HG03520 (cell line): Measurements from ENCODE around the gene RETREG1.

Source experiments
- ATAC-seq: cut with Tn5 transposase; IDR thresholded peaks from one replicate; pipeline ENCODE4 v1.9.1; 2021; ENCODE audit warnings: mild to moderate bottlenecking, moderate library complexity; ENCODE audit not compliant: unreplicated experiment

RETREG1 gene

GRCh38 chr5:16586556-16586955, 30.2 kb downstream of the RETREG1 start:
- ATAC-seq: no peak

GRCh38 chr5:16585041-16585667, 31.6 kb downstream of the RETREG1 start:
- no peak for ATAC-seq

DNA sequence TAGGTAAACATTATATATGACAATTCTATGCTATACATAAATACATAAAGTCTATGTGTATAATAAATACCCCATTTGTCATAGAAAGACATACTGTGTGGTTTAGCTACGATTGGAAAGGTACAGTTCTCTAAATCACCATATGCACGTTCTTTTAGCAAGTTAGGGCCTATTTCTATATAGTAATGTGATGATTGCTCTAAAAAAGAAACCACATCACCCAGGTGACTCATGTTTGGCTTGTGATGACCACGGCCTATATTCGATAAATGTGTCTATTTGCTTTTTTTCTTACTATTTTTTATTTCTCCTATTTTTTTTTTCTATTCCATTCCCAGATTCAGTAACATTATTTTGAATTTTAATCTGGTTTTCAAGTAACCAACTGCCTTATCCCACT, 34.7 kb downstream of the RETREG1 start:
- no peak for ATAC-seq

- ATAC-seq: no peak
These were observed 36.4 kb downstream of the RETREG1 start for GRCh38 chr5:16580382-16580781.

GRCh38 chr5:16579142-16579847, 37.5 kb downstream of the RETREG1 start:
- ATAC-seq: no peak

DNA sequence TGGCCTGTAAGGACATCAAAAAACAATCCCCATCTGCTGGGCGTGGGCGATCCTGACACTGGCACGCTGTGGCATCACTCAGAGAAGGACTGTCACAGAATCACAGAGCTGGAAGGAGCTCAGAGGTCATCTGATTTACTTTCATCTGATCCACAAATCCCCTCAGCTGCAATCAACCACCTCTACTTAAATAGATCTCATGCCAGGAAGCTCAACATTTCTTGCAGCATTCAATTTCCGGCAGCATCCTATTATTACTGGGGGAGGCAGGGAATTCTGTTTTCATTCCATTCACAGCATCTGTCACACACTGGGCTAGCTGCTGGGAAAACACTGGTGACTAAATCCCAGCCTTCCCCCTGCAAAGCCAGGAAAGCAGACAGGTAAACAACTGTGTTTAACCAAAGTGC, 38.3 kb downstream of the RETREG1 start:
- no peak for ATAC-seq

GRCh38 chr5:16577677-16578076, 39.1 kb downstream of the RETREG1 start:
- no peak for ATAC-seq

DNA sequence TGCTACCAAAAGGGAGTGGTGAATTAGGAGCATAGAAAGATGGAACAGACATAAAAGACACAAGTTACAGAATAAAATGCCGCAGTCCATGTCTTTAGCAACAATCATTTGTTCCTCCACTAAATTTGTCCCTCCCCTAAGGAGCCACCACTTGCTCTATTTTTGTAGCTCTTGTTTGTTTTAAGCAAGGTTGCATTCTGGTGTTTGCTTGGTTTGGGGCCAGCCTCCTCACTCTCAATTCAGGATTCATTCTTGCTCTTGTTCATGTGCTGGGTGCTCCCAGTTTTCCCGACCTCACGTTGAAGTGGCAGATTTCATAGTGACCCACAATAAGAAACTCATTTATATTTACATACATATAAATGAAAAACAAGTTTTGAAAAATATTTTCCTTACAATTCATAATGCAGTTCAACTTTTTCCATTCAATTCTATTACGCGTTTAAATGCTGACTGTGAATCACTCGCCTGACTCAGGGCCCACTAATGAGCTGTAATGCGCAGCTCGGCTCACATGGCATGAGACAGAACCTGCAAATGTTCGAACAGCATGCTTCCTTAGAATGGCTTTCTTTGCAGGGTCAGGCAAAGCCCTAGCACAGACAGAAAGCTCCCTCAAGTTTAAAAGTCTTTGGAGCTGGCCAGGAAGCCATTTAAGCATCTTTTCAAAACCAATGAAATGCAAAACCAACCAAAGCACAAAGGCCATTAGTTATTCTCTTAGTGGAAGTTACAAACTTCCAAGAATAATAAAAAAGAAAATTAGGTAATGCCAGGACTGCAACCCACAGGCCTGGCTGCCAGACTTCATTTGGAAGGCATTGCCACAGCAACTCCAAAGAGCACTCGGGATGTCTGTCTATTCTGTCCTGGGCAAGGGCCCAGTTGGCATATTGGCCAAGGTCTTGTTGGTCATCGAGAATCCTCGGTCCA, 41.7 kb downstream of the RETREG1 start:
- no peak for ATAC-seq

- no peak for ATAC-seq
These were observed 43.4 kb downstream of the RETREG1 start for GRCh38 chr5:16573401-16573800.

- ATAC-seq: no peak
These were observed 44.3 kb downstream of the RETREG1 start for GRCh38 chr5:16572289-16573015.

DNA sequence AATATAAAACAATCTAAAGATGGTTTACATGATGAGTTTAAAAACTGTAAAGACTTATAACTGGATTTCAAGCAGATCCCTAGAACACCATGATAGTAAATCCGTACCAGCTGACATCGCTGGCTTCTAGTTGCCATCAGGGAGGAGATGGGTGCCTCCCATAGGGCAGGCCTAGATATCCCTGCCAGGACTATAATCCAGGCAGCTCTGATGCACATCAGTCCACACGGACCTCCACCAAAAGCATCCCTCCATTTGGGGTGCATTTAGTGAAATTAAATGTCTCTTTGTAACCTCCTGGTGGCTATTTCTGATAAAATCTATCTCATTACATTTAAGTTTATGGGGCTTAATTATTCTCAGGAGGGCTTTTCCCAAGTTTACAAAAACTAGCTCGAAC, 45.8 kb downstream of the RETREG1 start:
- no peak for ATAC-seq

DNA sequence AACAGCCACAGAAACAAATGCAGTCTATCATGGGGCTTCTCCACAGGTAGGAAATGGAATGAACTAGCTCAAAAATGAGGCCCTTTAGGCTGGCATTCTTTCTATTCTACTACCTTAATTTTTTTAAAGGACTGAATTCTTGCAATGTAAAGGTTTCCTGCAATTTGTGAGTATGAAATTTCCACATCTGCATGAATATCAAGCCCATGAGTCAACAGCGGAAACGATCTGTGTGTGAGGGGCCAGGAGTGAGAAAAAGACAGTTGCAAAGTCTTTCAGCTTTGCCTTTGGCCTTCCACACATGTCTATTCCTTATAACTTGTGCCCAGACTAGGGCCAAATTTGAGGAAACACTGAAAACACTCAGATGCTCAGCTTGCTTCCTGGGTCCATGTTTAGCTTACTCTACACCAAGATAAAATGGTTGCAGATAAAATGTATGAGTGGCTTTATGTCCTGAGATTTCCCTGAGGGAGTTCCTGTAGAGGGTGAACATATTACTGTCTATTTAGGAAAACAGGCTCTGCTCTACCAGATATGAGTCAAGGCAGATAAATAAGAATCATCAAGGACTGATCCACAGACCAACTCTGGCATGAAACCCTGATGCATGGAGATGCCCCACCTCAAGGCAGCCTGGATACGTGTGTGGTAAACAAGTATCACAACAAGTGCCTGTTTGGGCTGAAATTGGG, 46.5 kb downstream of the RETREG1 start:
- no peak for ATAC-seq

GRCh38 chr5:16568875-16569580, 47.8 kb downstream of the RETREG1 start:
- ATAC-seq: no peak

DNA sequence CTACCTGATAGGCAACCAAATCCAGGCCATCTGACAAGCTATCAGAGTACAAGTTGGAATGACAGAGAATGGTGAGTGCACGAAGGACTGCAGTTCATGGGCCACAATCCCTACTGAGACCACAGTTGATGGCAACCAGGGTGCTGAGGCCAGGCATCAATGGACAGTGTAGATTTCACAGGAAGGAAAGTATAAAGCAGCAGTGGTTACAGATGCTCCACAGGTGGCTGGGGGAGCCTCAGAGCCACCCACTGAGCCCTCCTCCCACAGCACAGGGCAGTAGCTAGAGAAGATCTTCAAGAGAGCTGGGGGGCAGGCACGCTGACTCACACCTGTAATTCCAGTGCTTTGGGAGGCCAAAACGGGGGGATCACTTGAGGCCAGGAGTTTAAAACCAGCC, 49.4 kb downstream of the RETREG1 start:
- no peak for ATAC-seq

GRCh38 chr5:16565118-16565517, 51.7 kb downstream of the RETREG1 start:
- no peak for ATAC-seq

DNA sequence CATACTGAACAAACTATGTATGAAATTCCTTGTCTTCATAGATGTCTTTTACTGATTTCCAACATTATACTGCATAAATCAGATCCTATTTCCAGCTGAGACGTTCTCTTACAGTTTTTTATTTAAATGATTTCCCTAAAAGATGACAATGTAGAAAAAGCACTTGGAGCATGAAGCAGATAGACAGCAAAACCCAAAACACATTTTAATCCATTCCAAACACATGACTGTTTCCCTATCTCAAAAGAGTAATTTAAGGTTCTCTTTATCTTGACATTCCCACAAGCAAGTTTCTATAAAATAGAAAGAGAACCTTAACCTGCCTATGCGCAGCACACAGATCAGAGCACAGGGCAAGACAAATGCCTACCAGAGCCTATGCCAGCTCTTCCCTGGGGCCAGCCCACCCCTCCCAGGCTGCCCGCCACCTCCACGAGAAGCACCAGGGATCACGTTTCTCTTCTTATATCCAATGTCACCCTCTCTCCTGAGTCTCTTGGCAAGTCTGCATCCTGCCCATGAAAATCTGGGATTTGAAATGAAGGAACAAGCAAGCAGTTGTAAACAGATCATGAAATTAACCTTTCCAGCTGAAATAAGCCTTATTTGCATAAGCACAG, 52.4 kb downstream of the RETREG1 start:
- no peak for ATAC-seq

DNA sequence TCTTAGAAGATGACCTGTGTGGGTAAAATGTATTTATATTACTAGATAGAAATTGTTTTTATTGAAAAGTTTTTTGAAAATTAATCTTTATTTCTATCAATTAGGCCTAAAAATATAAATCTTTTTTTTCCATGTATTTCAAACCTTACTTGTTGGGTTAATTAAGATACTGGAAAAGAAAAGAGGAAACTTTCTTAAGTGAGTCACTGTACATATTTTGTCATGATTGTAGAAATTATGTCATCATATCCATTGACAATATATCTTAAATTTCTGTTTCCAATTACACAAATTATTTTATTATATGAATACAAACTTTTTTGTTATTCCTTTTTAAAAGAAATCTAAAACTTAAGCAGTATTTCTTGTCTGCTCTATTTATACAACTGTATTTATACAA, 53.1 kb downstream of the RETREG1 start:
- ATAC-seq: no peak

- no peak for ATAC-seq
These were observed 55.1 kb downstream of the RETREG1 start for GRCh38 chr5:16561660-16562059.

- ATAC-seq: no peak
These were observed 57.1 kb downstream of the RETREG1 start for GRCh38 chr5:16559702-16560101.
